HepG2 (cell line): ENCODE results near the gene FBN2. TPM values are rescaled to one million over a fixed set of nuclear protein-coding genes. Genes with fewer than 3 reads are reported as not detected.

Experiments
- ATAC-seq: fragments of 200-7000 bp; cut with Tn5 transposase; 3 replicates; pipeline ENCODE4 v1.9.1; 2020; ENCODE audit warnings: mild to moderate bottlenecking, moderate library complexity
- BruUV-seq: library from RNA; stranded (reverse); fragments of 400-500 nt; replicated peaks from 2 replicates; lab custom pipeline; 2021; lab: Mats Ljungman, UMichigan
- CTCF ChIA-PET: fragments of 300-600 bp; formaldehyde crosslinking; extraction: SDS; loops from one replicate; lab custom pipeline; 2021; ENCODE audit warnings: low total read pairs, inconsistent platforms, low intra/inter-chr PET ratio; lab: Yijun Ruan, JAX
- POLR2A ChIA-PET: fragments of 350-600 bp; sonication (Branson Sonifier 250); formaldehyde crosslinking; loops from one replicate; lab custom pipeline; 2020; ENCODE audit warnings: antibody characterized with exemption, inconsistent platforms; lab: Yijun Ruan, JAX
- DNase-seq: peaks from one replicate; pipeline ENCODE4 v3.0.0-alpha.2; 2015; ENCODE audit warnings: low spot score
- FAIRE-seq: peaks from 3 replicates; lab custom pipeline; 2011; peaks lifted over from hg19 to GRCh38; lab: Jason Lieb, UNC
- H2AFZ ChIP-seq: one replicate; pipeline ENCODE4 v1.6.1; 2011; ENCODE audit warnings: low read length, inconsistent platforms
- H3K27ac ChIP-seq: fragments of 300-600 bp; 3 replicates; pipeline ENCODE4 v1.8.0; 2011; ENCODE audit warnings: mixed run types, mild to moderate bottlenecking, mixed read lengths, low read length, inconsistent platforms; ENCODE audit not compliant: insufficient read depth; ENCODE audit errors: extremely low read length
- H3K27me3 ChIP-seq, 2 experiments: fragments of 200-600 bp in 1 of 2; 2 replicates in 1 of 2; 3 replicates in 1 of 2; pipeline versions ENCODE4 v1.6.0 to v1.8.0; 2011; ENCODE audit warnings: low read length in 2 of 2, mild to moderate bottlenecking in 2 of 2, moderate library complexity in 2 of 2, inconsistent platforms in 1 of 2; ENCODE audit not compliant: insufficient read depth in 2 of 2, control insufficient read depth in 1 of 2
- H3K36me3 ChIP-seq, 2 experiments: fragments of 200-600 bp in 1 of 2; replicated peaks in 1 of 2; 2 replicates in 1 of 2; 3 replicates in 1 of 2; pipeline versions ENCODE4 v1.5.1 to v1.8.0; 2011; ENCODE audit warnings: low read length in 2 of 2, inconsistent platforms in 1 of 2; ENCODE audit not compliant: insufficient read depth in 2 of 2, control insufficient read depth in 1 of 2
- H3K4me1 ChIP-seq: 2 replicates; pipeline ENCODE4 v1.5.1; 2012; ENCODE audit warnings: low read length, inconsistent platforms; ENCODE audit not compliant: insufficient read depth
- H3K4me2 ChIP-seq: 2 replicates; pipeline ENCODE4 v1.6.0; 2011; ENCODE audit warnings: low read depth, low read length, inconsistent platforms
- H3K4me3 ChIP-seq, 3 experiments: fragments of 200-600 bp in 1 of 3; sonication (generic), shearing (Covaris generic) in 1 of 3; replicated peaks in 1 of 3; 2 replicates each; pipeline ENCODE4 v1.5.1; 2011 to 2016; ENCODE audit warnings: low read length in 3 of 3, inconsistent platforms in 2 of 3, low read depth in 2 of 3, mild to moderate bottlenecking in 2 of 3, control low read depth in 1 of 3, mixed read lengths in 1 of 3; ENCODE audit not compliant: insufficient read depth in 1 of 3
- H3K79me2 ChIP-seq: one replicate; pipeline ENCODE4 v1.6.1; 2011; ENCODE audit warnings: low read length, inconsistent platforms; ENCODE audit not compliant: insufficient read depth
- H3K9ac ChIP-seq: 2 replicates; pipeline ENCODE4 v1.6.0; 2011; ENCODE audit warnings: mild to moderate bottlenecking, low read depth, low read length, inconsistent platforms; ENCODE audit not compliant: insufficient read depth
- H3K9me3 ChIP-seq: 2 replicates; pipeline ENCODE4 v1.5.1; 2012; ENCODE audit warnings: mild to moderate bottlenecking, low read length
- H4K20me1 ChIP-seq: 2 replicates; pipeline ENCODE4 v1.6.0; 2011; ENCODE audit warnings: inconsistent platforms, mild to moderate bottlenecking, low read length, moderate library complexity; ENCODE audit not compliant: insufficient read depth
- BHLHE40 ChIP-seq: IDR thresholded peaks from 2 replicates; pipeline ENCODE4 v1.6.1; 2011; ENCODE audit warnings: low read length, improper control_type of control experiment
- CBX2 ChIP-seq, 2 experiments: fragments of 200-600 bp in 1 of 2; sonication (generic); formaldehyde crosslinking in 1 of 2; IDR thresholded peaks; 2 replicates each; pipeline versions ENCODE4 v1.7.0 to v1.8.1; 2018 to 2022; ENCODE audit warnings: low read depth in 2 of 2, low read length in 1 of 2, mild to moderate bottlenecking in 1 of 2, missing genetic modification reagents in 1 of 2
- POLR2AphosphoS5 ChIP-seq: IDR thresholded peaks from 2 replicates; pipeline ENCODE4 v1.6.1; 2012; ENCODE audit warnings: low read depth, low read length
- RORA ChIP-seq: sonication (generic); formaldehyde crosslinking; IDR thresholded peaks from 2 replicates; pipeline ENCODE4 v1.5.0; 2020; ENCODE audit warnings: mild to moderate bottlenecking, missing genetic modification reagents, moderate library complexity
- SETDB1 ChIP-seq: sonication (generic); formaldehyde crosslinking; IDR thresholded peaks from 2 replicates; pipeline ENCODE4 v1.5.1; 2020; ENCODE audit warnings: missing genetic modification reagents, mild to moderate bottlenecking, borderline replicate concordance
- TBL1XR1 ChIP-seq: fragments of 150-350 bp; IDR thresholded peaks from 2 replicates; pipeline ENCODE4 v1.6.1; 2014; ENCODE audit warnings: borderline replicate concordance, low read length; ENCODE audit not compliant: partially characterized antibody
- YY1 ChIP-seq: IDR thresholded peaks from 2 replicates; pipeline ENCODE4 v1.6.1; 2011; ENCODE audit warnings: low read length, low read depth, moderate library complexity, mild to moderate bottlenecking; ENCODE audit not compliant: insufficient read depth, insufficient replicate concordance
- ZNF660 ChIP-seq: sonication (generic); formaldehyde crosslinking; IDR thresholded peaks from 2 replicates; pipeline ENCODE4 v1.5.1; 2020; ENCODE audit warnings: mild to moderate bottlenecking, low read depth, missing genetic modification reagents, borderline replicate concordance
- WGBS: methylation state at CpG from one replicate; pipeline ENCODE4 v1.1.6; 2017; ENCODE audit warnings: low lambda C conversion rate; 5-methylcytosine and 5-hydroxymethylcytosine counted together
- in situ Hi-C: cut with HindIII; loops from 2 replicates; pipeline ENCODE4 v1.10.0; 2017; ENCODE audit warnings: low pct_unique_long_range_greater_than_20kb; ENCODE audit not compliant: extremely low pct_ligation_motif_present
- intact Hi-C: fragments of 100-400 bp; cut with micrococcal nuclease; formaldehyde crosslinking; loops from one replicate; pipeline ENCODE4 v1.10.0; 2022; ENCODE audit not compliant: unreplicated experiment
- polyA plus RNA-seq, 8 experiments: library from polyadenylated mRNA; depleted of rRNA in 3 of 8; stranded (reverse) in 7 of 8; unstranded in 1 of 8; fragments of >200 nt; fragmentation: Illumina TruSeq in 4 of 8; extraction: Trizol in 4 of 8; gene quantifications; 2 replicates each; pipeline versions ENCODE4 v1.2.1 to v1.2.3, GENCODE V29; 2011 to 2016; ENCODE audit warnings: low read depth in 4 of 8, missing spikeins in 1 of 8, mixed read lengths in 1 of 8; ENCODE audit not compliant: insufficient read depth in 1 of 8
- total RNA-seq, 5 experiments: library from RNA; depleted of rRNA; stranded (reverse); fragments of >200 nt; fragmentation: Illumina TruSeq; extraction: Trizol; gene quantifications; 2 replicates each; pipeline ENCODE4 v1.2.3, GENCODE V29; 2016; ENCODE audit warnings: low read depth in 1 of 5
- TF ChIP-seq, protein P1 (sequence below): sonication (generic); formaldehyde crosslinking; conservative IDR thresholded peaks from 2 replicates; pipeline ENCODE4 v1.8.0; 2022; ENCODE audit warnings: low read depth, missing genetic modification reagents
- TF ChIP-seq, protein P2 (sequence below): IDR thresholded peaks from 2 replicates; pipeline ENCODE4 v1.6.1; 2016; ENCODE audit warnings: control low read depth
- TF ChIP-seq, protein P3 (sequence below): sonication (generic); formaldehyde crosslinking; IDR thresholded peaks from 2 replicates; pipeline ENCODE4 v1.4.0; 2020; ENCODE audit warnings: missing genetic modification reagents, borderline replicate concordance

The FBN2 gene
- total and polyA plus RNA-seq, 2 of the 13 experiments (the other 11 are each of a cell fraction or from before 2014, with no cell fraction given): not detected

DNA sequence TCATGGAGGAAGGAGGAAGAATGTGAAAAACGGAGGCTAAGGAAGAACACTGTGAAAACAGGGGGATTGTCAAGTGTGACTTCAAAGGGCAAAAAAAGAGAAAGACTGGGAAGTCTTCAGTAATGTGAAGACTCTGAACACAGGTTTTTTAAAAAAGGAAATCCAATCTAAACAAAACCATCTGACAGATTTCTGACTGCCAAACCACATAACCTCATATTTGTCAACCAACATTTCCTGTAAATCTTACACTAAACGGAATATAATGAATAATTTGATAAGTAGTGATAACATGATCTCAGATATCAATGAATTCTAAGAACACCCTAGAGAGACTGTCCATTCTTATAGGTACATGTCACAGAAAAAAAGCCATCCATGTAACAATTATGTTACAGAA, 124.7 kb downstream of the FBN2 start (continued):
- TF ChIP-seq, protein P1, sequence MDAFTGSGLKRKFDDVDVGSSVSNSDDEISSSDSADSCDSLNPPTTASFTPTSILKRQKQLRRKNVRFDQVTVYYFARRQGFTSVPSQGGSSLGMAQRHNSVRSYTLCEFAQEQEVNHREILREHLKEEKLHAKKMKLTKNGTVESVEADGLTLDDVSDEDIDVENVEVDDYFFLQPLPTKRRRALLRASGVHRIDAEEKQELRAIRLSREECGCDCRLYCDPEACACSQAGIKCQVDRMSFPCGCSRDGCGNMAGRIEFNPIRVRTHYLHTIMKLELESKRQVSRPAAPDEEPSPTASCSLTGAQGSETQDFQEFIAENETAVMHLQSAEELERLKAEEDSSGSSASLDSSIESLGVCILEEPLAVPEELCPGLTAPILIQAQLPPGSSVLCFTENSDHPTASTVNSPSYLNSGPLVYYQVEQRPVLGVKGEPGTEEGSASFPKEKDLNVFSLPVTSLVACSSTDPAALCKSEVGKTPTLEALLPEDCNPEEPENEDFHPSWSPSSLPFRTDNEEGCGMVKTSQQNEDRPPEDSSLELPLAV (CRISPR knock-in tag): no peak
- TF ChIP-seq ZNF660: no peak
- no peak for TF ChIP-seq SETDB1 (CRISPR knock-in tag)
- no peak for TF ChIP-seq POLR2AphosphoS5
- TF ChIP-seq BHLHE40: no peak
- TF ChIP-seq CBX2 (IDR thresholded peaks at IDR 0.05; ENCODE audit: low read depth, low read length): no peak
- TF ChIP-seq CBX2 (CRISPR knock-in tag; IDR thresholded peaks at IDR 0.05; ENCODE audit: low read depth): no peak

DNA sequence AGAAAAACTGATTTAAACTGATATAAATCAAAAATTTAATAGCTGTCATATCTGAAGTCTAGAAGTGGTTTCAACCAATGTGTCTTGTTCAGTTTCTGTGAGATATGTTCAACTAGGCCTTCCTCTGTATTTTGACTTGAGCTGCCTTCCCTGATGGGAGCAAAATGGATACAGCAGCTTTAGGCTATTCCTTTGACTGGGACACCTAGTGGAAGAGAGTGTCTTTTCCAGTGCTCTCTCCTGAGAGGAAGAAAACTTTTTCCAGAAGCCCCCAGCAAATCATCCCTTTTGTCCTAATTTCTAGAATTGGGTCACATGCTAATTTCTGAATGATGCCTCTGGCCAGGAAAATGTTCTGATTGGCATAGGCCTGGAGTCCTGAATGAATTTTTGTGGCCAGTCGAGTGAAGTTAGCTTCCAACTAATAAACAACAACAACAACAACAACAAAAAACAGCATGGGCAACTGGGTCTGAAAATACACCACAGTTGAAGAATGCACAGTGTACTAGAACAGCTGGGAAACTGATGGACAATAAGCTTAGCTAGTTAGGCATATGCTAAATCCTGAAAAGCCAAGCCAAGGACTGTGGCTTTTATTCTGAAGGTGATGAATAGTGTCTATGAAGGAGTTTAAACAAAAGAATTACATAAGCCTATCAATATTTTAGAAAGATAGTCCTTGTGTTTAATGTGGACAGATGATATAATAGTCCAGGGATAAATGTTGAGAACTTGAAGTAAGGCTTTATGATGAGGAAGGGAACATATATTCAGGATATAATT, 125.7 kb downstream of the FBN2 start:
- CTCF ChIA-PET: no interaction called here
- no peak overlapping the region for H2AFZ ChIP-seq
- TF ChIP-seq, protein P1 (CRISPR knock-in tag): no peak
- no peak for TF ChIP-seq RORA (CRISPR knock-in tag)
- TF ChIP-seq YY1: no peak
- TF ChIP-seq, protein P2, sequence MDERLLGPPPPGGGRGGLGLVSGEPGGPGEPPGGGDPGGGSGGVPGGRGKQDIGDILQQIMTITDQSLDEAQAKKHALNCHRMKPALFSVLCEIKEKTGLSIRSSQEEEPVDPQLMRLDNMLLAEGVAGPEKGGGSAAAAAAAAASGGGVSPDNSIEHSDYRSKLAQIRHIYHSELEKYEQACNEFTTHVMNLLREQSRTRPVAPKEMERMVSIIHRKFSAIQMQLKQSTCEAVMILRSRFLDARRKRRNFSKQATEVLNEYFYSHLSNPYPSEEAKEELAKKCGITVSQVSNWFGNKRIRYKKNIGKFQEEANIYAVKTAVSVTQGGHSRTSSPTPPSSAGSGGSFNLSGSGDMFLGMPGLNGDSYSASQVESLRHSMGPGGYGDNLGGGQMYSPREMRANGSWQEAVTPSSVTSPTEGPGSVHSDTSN (CRISPR knock-in tag): no peak
- TF ChIP-seq, protein P3, sequence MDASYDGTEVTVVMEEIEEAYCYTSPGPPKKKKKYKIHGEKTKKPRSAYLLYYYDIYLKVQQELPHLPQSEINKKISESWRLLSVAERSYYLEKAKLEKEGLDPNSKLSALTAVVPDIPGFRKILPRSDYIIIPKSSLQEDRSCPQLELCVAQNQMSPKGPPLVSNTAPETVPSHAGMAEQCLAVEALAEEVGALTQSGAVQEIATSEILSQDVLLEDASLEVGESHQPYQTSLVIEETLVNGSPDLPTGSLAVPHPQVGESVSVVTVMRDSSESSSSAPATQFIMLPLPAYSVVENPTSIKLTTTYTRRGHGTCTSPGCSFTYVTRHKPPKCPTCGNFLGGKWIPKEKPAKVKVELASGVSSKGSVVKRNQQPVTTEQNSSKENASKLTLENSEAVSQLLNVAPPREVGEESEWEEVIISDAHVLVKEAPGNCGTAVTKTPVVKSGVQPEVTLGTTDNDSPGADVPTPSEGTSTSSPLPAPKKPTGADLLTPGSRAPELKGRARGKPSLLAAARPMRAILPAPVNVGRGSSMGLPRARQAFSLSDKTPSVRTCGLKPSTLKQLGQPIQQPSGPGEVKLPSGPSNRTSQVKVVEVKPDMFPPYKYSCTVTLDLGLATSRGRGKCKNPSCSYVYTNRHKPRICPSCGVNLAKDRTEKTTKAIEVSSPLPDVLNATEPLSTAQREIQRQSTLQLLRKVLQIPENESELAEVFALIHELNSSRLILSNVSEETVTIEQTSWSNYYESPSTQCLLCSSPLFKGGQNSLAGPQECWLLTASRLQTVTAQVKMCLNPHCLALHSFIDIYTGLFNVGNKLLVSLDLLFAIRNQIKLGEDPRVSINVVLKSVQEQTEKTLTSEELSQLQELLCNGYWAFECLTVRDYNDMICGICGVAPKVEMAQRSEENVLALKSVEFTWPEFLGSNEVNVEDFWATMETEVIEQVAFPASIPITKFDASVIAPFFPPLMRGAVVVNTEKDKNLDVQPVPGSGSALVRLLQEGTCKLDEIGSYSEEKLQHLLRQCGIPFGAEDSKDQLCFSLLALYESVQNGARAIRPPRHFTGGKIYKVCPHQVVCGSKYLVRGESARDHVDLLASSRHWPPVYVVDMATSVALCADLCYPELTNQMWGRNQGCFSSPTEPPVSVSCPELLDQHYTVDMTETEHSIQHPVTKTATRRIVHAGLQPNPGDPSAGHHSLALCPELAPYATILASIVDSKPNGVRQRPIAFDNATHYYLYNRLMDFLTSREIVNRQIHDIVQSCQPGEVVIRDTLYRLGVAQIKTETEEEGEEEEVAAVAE: no peak
- no peak for TF ChIP-seq TBL1XR1

More for the DNA sequence above, 125.7 kb downstream of the FBN2 start:
- Histone ChIP-seq H3K79me2 (no peaks in the 10 kb centered on the region), H3K4me3 (no peak overlapping the region), H3K4me1 (no peaks in the 10 kb centered on the region), H3K4me2 (no peak overlapping the region), H4K20me1 (no peaks in the 10 kb centered on the region), H3K36me3 (no peaks in the 10 kb centered on the region), H3K9ac (no peak overlapping the region), H3K27ac (no peak overlapping the region), H3K9me3 (no peaks in the 10 kb centered on the region), H3K27me3 (no peaks in the 10 kb centered on the region)
- DNase-seq: no peak
- FAIRE-seq: no peak
- no peak for ATAC-seq
- 0% methylated on average over 1 of the region's 1 CpG for WGBS
- no TSS peak for BruUV-seq
- intact Hi-C loops (no loop called here), in situ Hi-C loops (no loop called here)
- POLR2A ChIA-PET: no interaction called here
